Measurements from ENCODE around the gene LAMA4.

DNA sequence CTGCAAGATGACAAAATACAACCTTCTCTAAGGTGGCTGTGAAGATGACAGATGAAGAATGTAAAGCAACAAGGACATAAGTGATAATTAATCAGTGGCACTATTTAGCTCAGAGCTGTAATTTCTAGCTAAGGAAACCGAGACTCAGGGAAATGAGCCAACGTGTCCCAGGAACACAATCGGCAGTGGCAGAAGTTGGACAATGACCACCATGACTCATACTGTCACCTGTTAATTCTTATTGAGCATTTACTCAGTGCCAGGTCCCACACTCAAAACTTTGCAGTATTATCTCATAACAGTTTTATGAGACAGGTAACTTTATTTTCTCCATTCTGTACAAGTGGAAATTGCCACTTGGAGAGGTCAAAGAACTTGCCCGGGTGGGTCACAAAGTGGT lies 55.8 kb downstream of the LAMA4 start:
- TF ChIP-seq, protein P1, sequence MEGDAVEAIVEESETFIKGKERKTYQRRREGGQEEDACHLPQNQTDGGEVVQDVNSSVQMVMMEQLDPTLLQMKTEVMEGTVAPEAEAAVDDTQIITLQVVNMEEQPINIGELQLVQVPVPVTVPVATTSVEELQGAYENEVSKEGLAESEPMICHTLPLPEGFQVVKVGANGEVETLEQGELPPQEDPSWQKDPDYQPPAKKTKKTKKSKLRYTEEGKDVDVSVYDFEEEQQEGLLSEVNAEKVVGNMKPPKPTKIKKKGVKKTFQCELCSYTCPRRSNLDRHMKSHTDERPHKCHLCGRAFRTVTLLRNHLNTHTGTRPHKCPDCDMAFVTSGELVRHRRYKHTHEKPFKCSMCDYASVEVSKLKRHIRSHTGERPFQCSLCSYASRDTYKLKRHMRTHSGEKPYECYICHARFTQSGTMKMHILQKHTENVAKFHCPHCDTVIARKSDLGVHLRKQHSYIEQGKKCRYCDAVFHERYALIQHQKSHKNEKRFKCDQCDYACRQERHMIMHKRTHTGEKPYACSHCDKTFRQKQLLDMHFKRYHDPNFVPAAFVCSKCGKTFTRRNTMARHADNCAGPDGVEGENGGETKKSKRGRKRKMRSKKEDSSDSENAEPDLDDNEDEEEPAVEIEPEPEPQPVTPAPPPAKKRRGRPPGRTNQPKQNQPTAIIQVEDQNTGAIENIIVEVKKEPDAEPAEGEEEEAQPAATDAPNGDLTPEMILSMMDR (IDR thresholded peaks at IDR 0.05) = no peak
- no peak for TF ChIP-seq EP300 (IDR thresholded peaks at IDR 0.05)

Measured in ovary (tissue), 3 donors.